Measurements from ENCODE around the gene ADM. TPM values are rescaled to one million over a fixed set of nuclear protein-coding genes. Genes with fewer than 3 reads are reported as not detected.
A peak's percentile ranks its signal among the peaks of the same experiment; 100 is the strongest.

The ADM gene
- total and polyA plus RNA-seq, 5 donors: 57.9 to 219 (median 151) TPM

- Histone ChIP-seq H3K4me3 (ENCODE audit: low read length) (no peak overlapping the region), H3K9me3 (ENCODE audit: control insufficient read depth, low read length) (no peaks in the 10 kb centered on the region), H3K4me1 (ENCODE audit: control insufficient read depth, insufficient read depth, low read length) (peaks cover 18% of the 10 kb centered on the region), H3K27me3 (ENCODE audit: control insufficient read depth, insufficient read depth) (no peaks in the 10 kb centered on the region), H3K27ac (ENCODE audit: low read length) (peak overlapping the region; percentile 39)
- 34% methylated on average over 8 of the region's 8 CpGs for WGBS
- intact Hi-C loops (cut with DNase I): no loop called here
- peak; percentile 54 to 71 for ATAC-seq
- peak; percentile 50 to 60 (median 57) for DNase-seq
These were observed 18.2 kb downstream of the ADM start for GRCh38 chr11:10322830-10323792.

GRCh38 chr11:10323793-10324170 lies 18.9 kb downstream of the ADM start:
- no peaks in the 10 kb centered on the region for H3K9me3 ChIP-seq (ENCODE audit: control insufficient read depth, low read length)
- no peak overlapping the region for H3K4me3 ChIP-seq (ENCODE audit: low read length)
- H3K27me3 ChIP-seq (ENCODE audit: control insufficient read depth, insufficient read depth): no peaks in the 10 kb centered on the region
- intact Hi-C loops (cut with DNase I): no loop called here
- ATAC-seq (no peak), DNase-seq (no peak)
- peaks cover 23% of the 10 kb centered on the region for H3K4me1 ChIP-seq (ENCODE audit: control insufficient read depth, insufficient read depth, low read length)
- WGBS: 31% methylated on average over 1 of the region's 1 CpG
- no peak overlapping the region for H3K27ac ChIP-seq (ENCODE audit: low read length)

GRCh38 chr11:10324474-10324873 lies 19.6 kb downstream of the ADM start:
- Histone ChIP-seq H3K4me1 (ENCODE audit: control insufficient read depth, insufficient read depth, low read length) (peaks cover 24% of the 10 kb centered on the region), H3K27ac (ENCODE audit: low read length) (no peak overlapping the region)
- intact Hi-C loops (cut with DNase I): no loop called here

GRCh38 chr11:10325277-10326011 lies 20.6 kb downstream of the ADM start:
- no peak overlapping the region for H3K4me3 ChIP-seq (ENCODE audit: low read length)
- no peaks in the 10 kb centered on the region for H3K9me3 ChIP-seq (ENCODE audit: control insufficient read depth, low read length)
- intact Hi-C loops (cut with DNase I): no loop called here
- no peak for ATAC-seq
- no peaks in the 10 kb centered on the region for H3K27me3 ChIP-seq (ENCODE audit: control insufficient read depth, insufficient read depth)
- peak overlapping the region; percentile 6 for H3K27ac ChIP-seq (ENCODE audit: low read length)
- DNase-seq: no peak
- H3K4me1 ChIP-seq (ENCODE audit: control insufficient read depth, insufficient read depth, low read length): peaks cover 24% of the 10 kb centered on the region
- WGBS: 51% methylated on average over 6 of the region's 6 CpGs

More at GRCh38 chr11:10324474-10324873, 19.6 kb downstream of the ADM start:
- WGBS: 68% methylated on average over 3 of the region's 3 CpGs
- no peak for ATAC-seq
- no peak overlapping the region for H3K4me3 ChIP-seq (ENCODE audit: low read length)
- no peak for DNase-seq
- no peaks in the 10 kb centered on the region for H3K9me3 ChIP-seq (ENCODE audit: control insufficient read depth, low read length)
- H3K27me3 ChIP-seq (ENCODE audit: control insufficient read depth, insufficient read depth): no peaks in the 10 kb centered on the region

GRCh38 chr11:10326012-10326964 lies 21.4 kb downstream of the ADM start:
- WGBS: 35% methylated on average over 2 of the region's 2 CpGs
- no peaks in the 10 kb centered on the region for H3K27me3 ChIP-seq (ENCODE audit: control insufficient read depth, insufficient read depth)
- intact Hi-C loops (cut with DNase I): no loop called here
- no peak overlapping the region for H3K4me3 ChIP-seq (ENCODE audit: low read length)
- H3K4me1 ChIP-seq (ENCODE audit: control insufficient read depth, insufficient read depth, low read length): peaks cover 24% of the 10 kb centered on the region
- H3K27ac ChIP-seq (ENCODE audit: low read length): peak overlapping the region; percentile 87
- DNase-seq (peak; percentile 18 to 79 (median 68)), ATAC-seq (peak; percentile 34 to 53)
- H3K9me3 ChIP-seq (ENCODE audit: control insufficient read depth, low read length): no peaks in the 10 kb centered on the region

- H3K9me3 ChIP-seq (ENCODE audit: control insufficient read depth, low read length): no peaks in the 10 kb centered on the region
- no peaks in the 10 kb centered on the region for H3K27me3 ChIP-seq (ENCODE audit: control insufficient read depth, insufficient read depth)
- H3K27ac ChIP-seq (ENCODE audit: low read length): peak overlapping the region; percentile 87
- intact Hi-C loops (cut with DNase I): no loop called here
- H3K4me3 ChIP-seq (ENCODE audit: low read length): no peak overlapping the region
- DNase-seq: no peak
- ATAC-seq: peak; percentile 58 to 69
- H3K4me1 ChIP-seq (ENCODE audit: control insufficient read depth, insufficient read depth, low read length): peaks cover 24% of the 10 kb centered on the region
These were observed 22.4 kb downstream of the ADM start for GRCh38 chr11:10327254-10327653.

GRCh38 chr11:10328314-10329098 lies 23.6 kb downstream of the ADM start:
- Histone ChIP-seq H3K4me1 (ENCODE audit: control insufficient read depth, insufficient read depth, low read length) (peaks cover 24% of the 10 kb centered on the region), H3K9me3 (ENCODE audit: control insufficient read depth, low read length) (no peaks in the 10 kb centered on the region), H3K4me3 (ENCODE audit: low read length) (no peak overlapping the region), H3K27ac (ENCODE audit: low read length) (peak overlapping the region; percentile 57), H3K27me3 (ENCODE audit: control insufficient read depth, insufficient read depth) (no peaks in the 10 kb centered on the region)
- ATAC-seq: peak; percentile 34 to 41
- intact Hi-C loops (cut with DNase I): no loop called here
- 42% methylated on average over 3 of the region's 3 CpGs for WGBS
- no peak for DNase-seq

- no peak for ATAC-seq
- peaks cover 26% of the 10 kb centered on the region for H3K4me1 ChIP-seq (ENCODE audit: control insufficient read depth, insufficient read depth, low read length)
- no peaks in the 10 kb centered on the region for H3K9me3 ChIP-seq (ENCODE audit: control insufficient read depth, low read length)
- WGBS: 97% methylated on average over 2 of the region's 2 CpGs
- no peak for DNase-seq
- H3K4me3 ChIP-seq (ENCODE audit: low read length): no peak overlapping the region
- H3K27ac ChIP-seq (ENCODE audit: low read length): no peak overlapping the region
- intact Hi-C loops (cut with DNase I): no loop called here
- no peaks in the 10 kb centered on the region for H3K27me3 ChIP-seq (ENCODE audit: control insufficient read depth, insufficient read depth)
These were observed 24.5 kb downstream of the ADM start for GRCh38 chr11:10329356-10329755.

- no peak overlapping the region for H3K4me3 ChIP-seq (ENCODE audit: low read length)
- H3K27ac ChIP-seq (ENCODE audit: low read length): no peak overlapping the region
- intact Hi-C loops (cut with DNase I): no loop called here
- peaks cover 26% of the 10 kb centered on the region for H3K4me1 ChIP-seq (ENCODE audit: control insufficient read depth, insufficient read depth, low read length)
- ATAC-seq (no peak), DNase-seq (no peak)
- WGBS: 66% methylated on average over 2 of the region's 2 CpGs
- no peaks in the 10 kb centered on the region for H3K27me3 ChIP-seq (ENCODE audit: control insufficient read depth, insufficient read depth)
- H3K9me3 ChIP-seq (ENCODE audit: control insufficient read depth, low read length): no peaks in the 10 kb centered on the region
These were observed 25.1 kb downstream of the ADM start for GRCh38 chr11:10329935-10330334.
